KOPT-K1 (cell line): ENCODE results near the gene LHX1.

Experiments
- H3K27ac ChIP-seq: fragments of 200-600 bp; sonication (generic); 2 replicates; pipeline ENCODE4 v1.5.1; 2016; ENCODE audit warnings: antibody characterized with exemption, mild to moderate bottlenecking, low read depth, low read length; ENCODE audit not compliant: poor library complexity, severe bottlenecking
- H3K36me3 ChIP-seq: fragments of 200-600 bp; sonication (generic); 2 replicates; pipeline ENCODE4 v1.5.1; 2017; ENCODE audit warnings: antibody characterized with exemption, mild to moderate bottlenecking, low read length, moderate library complexity; ENCODE audit not compliant: insufficient read depth
- H3K9me3 ChIP-seq: fragments of 200-600 bp; sonication (generic); 2 replicates; pipeline ENCODE4 v1.5.1; 2017; ENCODE audit warnings: antibody characterized with exemption, low read length, mild to moderate bottlenecking; ENCODE audit not compliant: insufficient read depth, poor library complexity, severe bottlenecking

LHX1 gene

DNA sequence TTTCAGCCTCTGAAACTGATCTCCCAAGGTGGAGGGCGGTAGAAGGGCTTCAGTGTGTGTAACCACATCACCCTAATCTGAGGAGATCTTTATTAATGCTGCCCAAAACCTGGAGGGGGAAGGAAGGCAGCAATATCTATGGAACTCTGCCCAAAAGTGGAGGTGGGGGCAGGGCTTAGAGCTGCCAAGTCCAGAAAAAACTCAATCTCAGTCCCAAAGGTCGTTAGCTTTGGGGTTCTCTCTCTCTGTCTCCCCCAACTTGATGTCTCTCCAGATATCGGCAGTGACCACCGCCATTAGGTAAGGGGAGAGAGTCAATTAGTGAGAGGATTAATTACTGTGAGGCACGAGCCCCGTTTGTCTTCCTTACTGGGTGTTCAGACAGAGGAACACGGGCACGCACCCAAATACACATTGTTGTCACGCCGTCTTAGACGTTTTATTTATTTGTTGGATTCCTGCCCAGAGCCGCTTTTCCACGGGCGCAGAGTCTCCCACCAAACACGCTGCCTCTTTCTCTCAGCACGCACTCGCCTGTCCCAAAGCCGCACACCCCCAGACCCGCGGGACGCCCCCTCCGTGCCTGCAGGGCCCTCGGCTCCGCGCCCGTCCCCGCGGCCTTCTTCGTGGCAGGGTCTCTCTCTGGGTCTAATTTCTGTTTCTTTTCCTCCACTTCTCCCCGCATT lies 5.4 kb upstream of the LHX1 start:
- Histone ChIP-seq H3K27ac (no peak overlapping the region), H3K36me3 (no peaks in the 10 kb centered on the region), H3K9me3 (no peaks in the 10 kb centered on the region)

DNA sequence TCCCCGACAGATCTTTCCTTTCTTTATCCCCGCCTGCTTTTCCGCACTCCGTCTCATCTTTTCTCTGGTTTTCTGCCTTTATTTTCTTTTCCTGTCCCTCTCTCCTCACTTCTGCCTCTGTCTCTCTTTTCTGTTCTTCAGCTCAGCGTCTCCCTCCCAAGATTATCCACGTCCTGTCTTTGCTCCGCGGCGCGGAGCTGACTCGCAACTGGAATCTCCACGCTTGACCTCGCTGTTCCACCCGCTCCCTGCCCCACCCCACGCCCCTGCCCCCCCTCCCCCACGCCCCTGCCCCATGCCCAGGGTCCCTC lies 4.9 kb upstream of the LHX1 start:
- Histone ChIP-seq H3K36me3 (no peaks in the 10 kb centered on the region), H3K27ac (no peak overlapping the region), H3K9me3 (no peaks in the 10 kb centered on the region)

DNA sequence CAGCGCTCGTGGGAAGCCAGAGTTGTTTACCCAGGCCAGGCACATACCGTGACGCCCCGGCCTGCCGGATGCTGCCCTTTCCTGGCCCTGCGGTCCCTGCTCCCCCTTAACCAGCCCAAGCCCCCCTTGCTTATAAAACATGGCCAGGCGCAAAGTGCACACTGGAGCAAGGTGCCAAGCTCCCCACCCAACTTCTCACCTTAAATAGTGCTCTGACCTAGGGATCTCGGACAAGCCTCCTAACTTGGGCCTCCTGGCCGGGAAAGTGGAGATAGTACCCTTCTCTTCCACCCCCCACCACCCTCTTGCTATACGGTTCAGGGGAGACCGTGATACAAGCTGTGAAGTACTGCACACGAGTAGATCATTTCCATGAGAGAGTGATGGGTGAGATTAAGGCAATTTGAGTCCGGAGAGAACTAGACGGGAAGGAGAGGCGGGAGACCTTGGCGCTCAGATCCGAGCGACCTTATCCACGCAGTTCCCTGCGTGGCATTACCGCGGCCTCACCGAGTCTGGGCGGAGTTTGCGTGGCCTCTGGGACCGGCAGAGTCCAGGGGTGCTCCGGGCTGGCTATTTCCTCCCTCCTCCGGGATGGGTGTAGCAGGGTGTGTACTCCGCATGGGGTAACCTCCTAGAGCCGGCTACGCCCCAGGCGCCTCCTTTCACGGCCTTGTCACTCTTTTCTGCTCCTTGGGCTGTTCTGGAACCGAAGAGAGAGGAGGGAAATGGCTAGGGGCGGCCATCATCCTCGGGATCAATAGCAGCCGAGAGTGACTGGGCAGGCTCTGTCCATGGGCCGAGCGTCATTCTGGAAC lies 4.4 kb upstream of the LHX1 start:
- H3K9me3 ChIP-seq, result no peaks in the 10 kb centered on the region
- H3K36me3 ChIP-seq, result no peaks in the 10 kb centered on the region
- H3K27ac ChIP-seq, result no peak overlapping the region

DNA sequence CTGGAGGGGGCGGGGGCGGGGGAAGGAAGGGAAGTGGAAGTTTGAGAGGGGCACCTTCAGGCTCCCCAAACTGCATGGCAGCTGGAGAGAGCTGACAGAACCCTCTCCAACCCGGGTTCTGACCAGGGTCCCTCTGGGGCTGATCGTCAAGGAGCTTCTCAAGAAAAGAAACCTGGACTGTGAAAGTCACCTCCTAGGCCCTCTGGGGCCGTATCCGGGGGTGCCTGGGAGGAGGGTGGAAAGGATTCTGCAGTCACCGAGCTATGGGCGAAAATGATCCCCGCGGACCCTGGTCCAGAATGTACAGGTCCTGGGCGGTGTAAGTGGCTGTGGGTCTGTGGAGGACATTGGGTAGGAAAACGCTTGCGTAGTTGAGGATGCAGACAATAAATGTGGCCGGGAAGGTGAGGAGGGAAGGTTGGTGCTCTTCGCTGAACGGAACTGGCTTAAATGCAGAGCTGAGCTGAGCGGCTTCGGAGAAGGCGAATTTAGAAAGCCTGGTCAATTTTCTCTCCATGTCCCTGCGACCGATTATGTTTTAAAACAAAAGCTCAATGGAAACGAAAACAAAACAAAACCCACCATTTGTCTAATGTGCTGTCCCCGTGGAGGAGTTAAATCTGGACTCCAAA lies 3.6 kb upstream of the LHX1 start:
- no peaks in the 10 kb centered on the region for H3K36me3 ChIP-seq
- no peaks in the 10 kb centered on the region for H3K9me3 ChIP-seq
- H3K27ac ChIP-seq, result no peak overlapping the region

DNA sequence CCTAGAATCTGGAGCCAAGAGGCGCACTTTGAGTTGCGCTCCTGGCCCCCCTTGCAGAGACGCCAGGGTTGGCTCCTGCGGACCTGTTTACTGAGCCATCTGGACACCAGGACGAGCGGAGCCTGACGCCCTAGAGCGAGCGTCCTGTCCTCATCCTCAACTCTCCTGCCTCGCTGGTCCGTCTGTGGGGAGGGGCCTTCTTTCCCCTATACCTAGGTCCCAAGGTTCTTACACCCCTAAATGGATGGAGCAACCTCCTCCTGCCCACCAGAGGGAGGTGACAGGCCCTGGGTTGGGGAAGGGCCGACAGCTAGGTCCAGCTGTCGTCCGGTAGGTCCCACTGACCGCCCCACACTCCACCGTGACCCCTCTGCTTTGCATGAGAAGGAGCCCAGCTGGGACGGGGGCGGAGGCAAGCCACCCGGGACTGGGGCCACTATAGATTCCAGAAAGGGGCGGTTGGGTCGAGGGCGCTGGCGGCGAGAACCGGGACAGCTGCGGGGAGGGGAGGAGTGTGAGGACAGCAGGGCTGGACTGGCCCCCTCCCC lies 3.1 kb upstream of the LHX1 start:
- H3K27ac ChIP-seq, result no peak overlapping the region
- no peaks in the 10 kb centered on the region for H3K36me3 ChIP-seq
- no peaks in the 10 kb centered on the region for H3K9me3 ChIP-seq

DNA sequence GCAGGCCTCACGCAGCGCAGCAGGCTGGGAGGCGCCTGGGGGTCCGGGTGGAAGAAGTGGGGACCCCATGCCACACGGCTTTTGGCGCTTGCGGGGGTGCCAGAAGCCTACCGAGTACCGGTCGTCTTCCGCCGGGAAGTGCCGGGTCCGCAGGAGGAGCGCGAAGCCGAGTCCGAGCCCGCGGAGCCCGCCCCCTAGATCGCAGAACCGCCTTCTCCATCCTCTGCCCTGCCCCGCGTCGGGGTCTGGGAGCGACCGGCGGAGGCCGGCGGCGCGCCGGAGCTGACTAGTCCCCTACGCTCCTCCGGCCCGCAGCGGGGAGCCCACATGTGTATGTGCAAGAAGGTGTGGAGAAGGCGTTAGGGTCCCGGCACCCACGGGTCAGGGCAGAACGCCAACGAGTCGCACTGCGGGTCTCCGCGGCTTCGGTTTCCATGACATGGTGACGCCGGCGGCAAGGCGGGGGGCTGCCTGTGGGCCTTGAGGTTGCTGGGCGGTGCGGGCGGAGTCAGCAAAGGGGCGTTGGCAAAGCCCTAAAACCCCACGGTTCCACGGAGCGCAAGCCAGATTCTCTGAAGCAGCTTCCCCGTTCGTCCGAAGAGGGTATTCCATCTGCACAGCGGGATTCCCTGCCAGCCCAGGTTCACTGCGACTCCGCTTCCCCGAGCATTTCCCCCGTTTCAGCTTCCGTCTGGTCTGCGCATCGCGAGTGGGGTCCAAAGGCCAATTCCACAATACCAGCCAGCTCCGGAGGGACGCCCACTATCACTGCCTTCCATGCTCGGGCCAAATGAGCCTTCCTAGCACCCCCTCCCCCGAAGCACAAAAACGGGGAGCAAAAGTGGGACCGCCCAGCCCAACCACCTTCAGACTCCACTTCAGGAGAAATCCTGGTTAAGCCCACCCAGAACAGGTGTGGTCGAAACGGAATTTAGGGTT lies 2.3 kb upstream of the LHX1 start:
- Histone ChIP-seq H3K27ac (no peak overlapping the region), H3K36me3 (no peaks in the 10 kb centered on the region), H3K9me3 (no peaks in the 10 kb centered on the region)

DNA sequence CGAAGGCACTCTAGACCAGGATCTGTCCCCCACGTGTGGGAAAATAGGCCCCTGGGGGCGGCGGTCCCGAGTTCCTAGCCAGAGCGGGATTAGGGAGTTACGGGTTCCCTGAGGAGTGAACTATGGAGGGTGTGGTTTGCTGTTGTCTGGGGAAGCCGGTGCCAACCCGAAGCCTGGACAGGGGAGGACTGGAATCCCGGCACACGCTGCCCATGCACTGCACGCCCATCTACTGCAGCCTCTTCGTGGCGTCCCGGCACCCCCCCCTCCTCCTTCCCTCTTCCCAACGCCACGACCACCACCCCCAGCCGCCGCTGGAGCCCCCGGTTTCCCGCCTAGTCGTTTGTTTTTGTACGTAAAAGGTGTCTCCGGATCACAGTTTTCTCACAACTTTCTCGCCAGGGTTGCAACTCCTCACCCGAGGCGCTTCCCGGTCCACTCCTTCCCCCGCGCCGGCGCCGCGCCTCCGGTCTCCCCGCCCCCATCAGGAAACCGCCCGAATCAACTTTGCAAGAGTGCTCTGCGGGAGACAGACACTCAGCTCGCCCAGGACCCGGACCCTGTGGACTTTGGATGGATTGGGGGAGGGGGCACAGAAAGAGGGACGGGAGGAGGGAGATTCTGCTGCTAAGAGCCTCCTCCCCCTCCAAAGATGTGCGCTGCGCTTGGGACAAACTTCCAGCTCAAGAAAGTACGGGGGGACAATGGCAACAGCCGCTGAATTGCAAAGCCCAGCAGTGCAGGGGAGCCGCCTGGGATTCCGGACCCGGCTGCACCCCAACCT lies 1.4 kb upstream of the LHX1 start:
- Histone ChIP-seq H3K9me3 (peaks cover 2% of the 10 kb centered on the region), H3K36me3 (no peaks in the 10 kb centered on the region), H3K27ac (no peak overlapping the region)

DNA sequence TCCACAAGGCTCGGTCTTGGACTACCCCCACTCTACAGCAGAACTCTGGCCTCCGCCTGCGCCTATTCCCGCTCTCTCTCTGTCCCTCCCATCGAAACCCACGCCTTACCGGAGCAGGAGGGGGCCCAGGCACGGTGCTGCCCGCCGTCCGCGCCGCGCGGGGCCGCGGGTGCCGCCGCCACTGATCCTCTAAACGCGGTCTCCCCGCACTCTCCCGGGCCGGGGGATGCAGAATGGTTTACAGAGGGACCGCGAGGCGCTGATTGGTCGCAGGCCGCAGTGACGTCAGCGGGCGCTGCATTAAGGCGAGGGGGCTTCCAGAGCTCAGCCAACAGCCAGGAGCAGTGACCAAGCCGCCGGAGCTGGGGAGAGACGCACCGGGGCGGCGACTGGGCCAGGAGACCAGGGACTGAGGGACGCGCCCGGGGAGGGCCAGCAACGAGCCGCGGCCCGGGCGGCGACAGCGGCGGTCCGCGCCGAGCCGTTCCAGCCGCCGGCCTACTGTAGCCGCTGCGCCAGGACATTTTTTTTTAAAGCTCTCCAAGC lies 747 bp upstream of the LHX1 start:
- no peak overlapping the region for H3K27ac ChIP-seq
- H3K36me3 ChIP-seq, result no peaks in the 10 kb centered on the region

DNA sequence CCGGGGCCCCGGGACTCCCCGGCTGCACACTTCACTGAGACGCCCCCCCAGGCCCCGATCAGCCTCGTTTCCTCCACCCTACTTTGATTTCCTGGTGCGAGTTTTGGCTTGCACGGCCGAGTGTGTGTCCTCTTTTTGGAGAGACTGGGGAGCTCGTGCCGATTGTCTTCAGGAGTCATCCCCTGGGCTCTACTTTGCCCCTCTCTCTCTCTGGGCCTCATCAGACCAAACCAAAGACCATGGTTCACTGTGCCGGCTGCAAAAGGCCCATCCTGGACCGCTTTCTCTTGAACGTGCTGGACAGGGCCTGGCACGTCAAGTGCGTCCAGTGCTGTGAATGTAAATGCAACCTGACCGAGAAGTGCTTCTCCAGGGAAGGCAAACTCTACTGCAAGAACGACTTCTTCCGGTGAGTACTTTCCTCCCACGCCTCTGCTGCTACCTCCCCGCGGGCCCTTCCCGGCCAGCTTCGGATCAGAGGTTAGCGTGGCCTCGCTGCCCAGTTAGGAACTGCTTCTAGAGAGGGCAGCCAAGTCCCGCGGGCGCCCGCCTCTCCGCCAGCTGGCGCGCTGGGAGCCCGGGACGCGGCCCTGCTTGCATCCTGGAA lies 787 bp downstream of the LHX1 start:
- H3K27ac ChIP-seq, result no peak overlapping the region
- peaks cover 23% of the 10 kb centered on the region for H3K9me3 ChIP-seq
- no peaks in the 10 kb centered on the region for H3K36me3 ChIP-seq

More for the DNA sequence above, 747 bp upstream of the LHX1 start:
- peaks cover 9% of the 10 kb centered on the region for H3K9me3 ChIP-seq

DNA sequence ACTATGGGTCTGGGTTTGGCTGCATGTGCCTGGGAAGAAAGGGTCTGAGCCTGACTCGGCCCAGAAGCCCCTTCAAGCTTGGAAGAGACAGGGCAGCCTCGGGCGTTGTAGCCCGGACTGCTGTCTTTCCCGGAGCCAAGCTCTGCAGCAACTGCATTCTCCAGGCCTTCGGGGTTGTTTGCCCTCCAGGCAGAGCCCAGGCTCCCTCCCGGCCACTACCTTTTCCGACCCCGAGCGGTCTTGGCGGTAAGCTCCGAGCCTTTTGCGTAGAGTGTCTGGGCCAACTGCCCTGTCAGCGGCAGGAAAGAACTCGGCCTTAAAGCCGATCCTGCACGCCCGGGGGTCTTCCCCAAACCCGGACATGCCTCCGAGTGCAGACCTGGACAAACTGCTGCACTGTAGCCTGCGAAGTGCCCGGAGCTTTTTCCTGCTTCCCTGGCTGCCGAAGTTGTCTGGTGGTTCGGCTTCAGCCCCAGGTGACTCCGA lies 1.3 kb downstream of the LHX1 start:
- no peaks in the 10 kb centered on the region for H3K36me3 ChIP-seq
- H3K9me3 ChIP-seq, result peaks cover 23% of the 10 kb centered on the region
- no peak overlapping the region for H3K27ac ChIP-seq

DNA sequence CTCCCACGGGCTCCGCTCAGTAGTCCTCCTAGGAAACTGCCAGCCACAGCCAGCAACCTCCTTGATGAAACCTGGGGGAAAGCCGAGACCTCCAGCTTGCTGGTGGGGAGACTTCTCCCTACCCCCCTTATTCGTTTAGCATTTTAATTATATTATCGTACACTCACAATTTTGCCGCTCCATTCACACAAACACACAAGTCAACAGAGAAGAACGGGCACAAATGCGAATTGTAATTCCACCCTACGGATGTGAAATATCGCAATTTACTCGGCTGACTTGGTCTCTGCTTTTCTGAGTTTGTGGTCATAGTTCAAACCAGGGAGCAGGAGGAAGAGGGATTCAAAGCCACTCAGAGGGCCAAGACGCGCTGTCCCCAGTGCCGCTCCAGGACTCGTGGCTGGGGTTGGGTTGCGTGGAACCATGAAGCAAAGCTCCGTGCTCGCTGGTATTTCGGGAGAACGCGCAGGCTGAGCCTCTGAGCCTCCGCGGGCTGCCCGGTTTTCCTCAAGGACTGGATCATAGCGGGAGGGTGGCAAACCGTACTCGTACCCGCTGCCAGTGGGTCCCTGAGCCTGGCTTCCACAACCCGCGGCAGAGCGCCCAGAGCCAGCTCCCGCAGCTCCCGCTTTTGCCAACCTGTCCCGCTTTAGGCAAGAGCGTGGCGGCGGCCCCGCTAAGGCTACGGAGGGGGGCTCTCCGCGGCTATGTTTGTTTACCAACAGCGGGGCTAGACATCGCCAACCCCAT lies 2.0 kb downstream of the LHX1 start:
- Histone ChIP-seq H3K36me3 (no peaks in the 10 kb centered on the region), H3K9me3 (peaks cover 23% of the 10 kb centered on the region), H3K27ac (no peak overlapping the region)

DNA sequence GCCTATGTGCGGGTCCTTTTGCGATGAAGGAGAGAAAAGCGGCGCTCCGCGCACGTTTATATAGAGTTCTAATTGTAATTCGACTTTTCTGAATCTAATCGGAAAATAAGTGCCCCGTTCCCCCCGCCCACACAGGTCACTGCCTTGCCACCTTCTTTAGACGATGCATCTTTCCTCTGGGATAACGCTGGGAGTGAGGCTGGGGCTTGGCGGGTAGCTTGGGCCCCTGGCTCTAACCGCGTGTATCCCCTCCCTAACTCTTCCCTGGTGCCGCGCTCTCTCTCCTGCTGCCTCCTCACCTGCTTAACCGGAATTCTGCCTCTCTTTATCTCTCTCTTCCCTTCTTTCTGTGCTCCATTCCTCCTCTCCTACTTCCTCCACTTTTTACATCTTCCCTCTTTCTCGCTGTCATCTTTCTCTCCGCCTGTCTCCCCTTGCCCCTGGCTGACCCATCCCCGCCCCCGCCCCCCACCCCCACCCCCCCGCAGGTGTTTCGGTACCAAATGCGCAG lies 2.6 kb downstream of the LHX1 start:
- Histone ChIP-seq H3K27ac (no peak overlapping the region), H3K36me3 (no peaks in the 10 kb centered on the region), H3K9me3 (peaks cover 23% of the 10 kb centered on the region)
